GM18868 (cell line): ENCODE data around the gene SLC25A21.

Experiments
- ATAC-seq: cut with Tn5 transposase; IDR thresholded peaks from one replicate; pipeline ENCODE4 v1.9.1; 2021; ENCODE audit warnings: mild to moderate bottlenecking, moderate library complexity; ENCODE audit not compliant: unreplicated experiment

The SLC25A21 gene

DNA sequence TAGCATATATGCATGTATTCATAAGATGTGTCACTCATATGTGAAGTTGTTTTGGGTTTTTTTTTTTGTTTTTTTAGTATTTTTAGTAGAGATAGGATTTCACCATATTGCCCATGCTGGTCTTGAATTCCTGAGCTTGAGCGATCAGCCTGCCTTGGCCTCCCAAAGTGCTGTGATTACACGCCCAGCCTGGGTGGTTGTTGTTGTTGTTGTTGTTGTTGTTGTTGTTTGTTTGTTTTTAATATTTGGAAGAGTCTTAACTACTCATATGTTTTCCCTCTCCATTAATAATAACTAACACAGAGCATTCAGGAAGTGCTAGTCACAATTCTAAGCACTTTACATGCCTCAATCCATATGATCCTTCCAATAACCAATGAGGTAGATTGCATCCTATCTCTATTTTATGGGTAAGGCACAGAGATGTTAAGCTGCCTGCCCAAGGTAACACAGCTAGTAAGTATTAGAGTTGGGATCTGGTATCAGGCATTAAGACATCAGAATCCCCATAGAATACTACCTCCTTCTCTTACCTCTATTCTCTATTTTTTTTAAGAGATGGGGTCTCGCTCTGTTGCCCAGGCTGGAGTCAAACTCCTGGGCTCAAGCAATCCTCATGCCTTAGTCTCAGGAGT lies 27.6 kb downstream of the SLC25A21 start:
- no peak for ATAC-seq

DNA sequence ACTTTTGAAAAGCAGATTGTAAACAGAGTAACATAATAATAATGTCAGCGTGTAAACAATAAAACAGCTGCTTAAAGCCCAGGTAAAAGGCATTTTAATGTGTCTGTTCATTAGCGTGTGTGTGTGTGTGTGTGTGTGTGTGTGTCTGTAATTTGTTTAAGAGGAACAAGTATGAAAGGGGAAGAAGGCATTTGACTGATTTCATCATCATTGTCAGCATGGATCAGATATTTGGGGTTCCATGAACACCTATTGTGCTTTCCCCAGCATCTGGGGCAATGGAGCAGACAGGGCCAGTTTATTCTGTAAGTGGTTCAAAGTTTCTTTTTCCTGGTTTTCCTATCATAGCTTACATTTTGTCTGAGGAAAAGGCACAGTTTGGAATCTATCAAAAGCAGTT lies 28.9 kb downstream of the SLC25A21 start:
- ATAC-seq: no peak

DNA sequence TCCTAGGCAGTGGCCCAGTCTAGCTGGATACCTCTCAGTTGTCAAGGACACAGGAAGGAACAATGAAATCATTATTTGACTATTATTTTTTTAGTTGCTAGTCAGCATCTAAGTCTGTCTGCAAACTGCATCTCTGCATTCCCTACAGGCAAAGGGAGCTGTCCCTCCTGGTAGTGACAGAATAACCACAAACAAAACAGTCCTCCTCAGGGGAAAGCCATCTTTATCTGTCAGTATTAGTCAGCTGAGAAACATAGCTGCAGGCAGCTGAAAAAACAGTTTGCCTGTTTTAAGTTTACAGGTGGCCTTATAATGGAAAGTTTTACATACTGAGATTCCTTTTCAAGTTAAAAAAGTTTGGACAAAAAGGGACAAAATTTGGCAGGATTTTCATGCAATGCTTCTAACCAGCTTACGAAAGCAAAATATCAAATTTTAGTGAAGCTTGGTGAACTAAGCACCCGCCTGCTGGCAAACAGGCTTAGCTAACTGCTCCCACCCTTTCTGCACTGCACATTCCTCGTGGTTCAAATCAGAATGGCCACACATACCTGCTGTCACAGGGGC lies 29.5 kb downstream of the SLC25A21 start:
- no peak for ATAC-seq

DNA sequence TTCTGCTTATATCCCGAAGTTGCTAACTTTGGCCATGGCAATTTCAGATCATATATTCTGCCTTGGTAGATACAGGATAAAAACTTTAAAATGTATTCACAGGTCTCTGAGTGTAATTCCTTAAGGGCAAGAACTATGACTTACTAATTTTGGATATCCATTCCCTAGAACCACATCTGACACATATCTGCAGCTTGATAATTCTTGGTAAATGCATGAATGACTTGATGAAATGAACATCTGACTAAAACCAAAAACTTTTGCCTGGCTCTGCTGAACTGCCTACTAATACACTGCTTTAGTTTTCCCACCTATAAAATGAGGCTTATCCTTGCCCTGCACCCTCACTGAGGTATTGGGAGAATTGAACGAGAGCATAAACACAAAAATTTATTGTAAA lies 32.2 kb downstream of the SLC25A21 start:
- no peak for ATAC-seq

DNA sequence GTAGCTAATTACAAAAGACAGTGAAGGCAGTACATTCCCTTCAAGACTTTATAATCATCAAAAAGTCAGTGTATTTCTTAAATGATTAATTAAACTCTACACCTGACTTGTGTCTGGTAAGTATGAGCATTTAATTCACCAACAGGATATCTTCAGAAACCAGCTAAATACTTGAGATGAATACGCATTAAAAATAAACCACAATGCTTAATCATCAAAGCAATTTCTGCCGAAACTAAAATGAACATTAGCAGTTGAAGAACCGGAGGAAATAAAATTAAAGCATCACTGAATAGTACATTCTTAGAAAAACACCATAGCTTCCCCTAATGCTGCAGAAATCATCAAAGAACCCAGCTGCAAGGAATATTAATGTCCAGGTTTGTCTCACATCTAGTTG lies 32.7 kb downstream of the SLC25A21 start:
- ATAC-seq: no peak

DNA sequence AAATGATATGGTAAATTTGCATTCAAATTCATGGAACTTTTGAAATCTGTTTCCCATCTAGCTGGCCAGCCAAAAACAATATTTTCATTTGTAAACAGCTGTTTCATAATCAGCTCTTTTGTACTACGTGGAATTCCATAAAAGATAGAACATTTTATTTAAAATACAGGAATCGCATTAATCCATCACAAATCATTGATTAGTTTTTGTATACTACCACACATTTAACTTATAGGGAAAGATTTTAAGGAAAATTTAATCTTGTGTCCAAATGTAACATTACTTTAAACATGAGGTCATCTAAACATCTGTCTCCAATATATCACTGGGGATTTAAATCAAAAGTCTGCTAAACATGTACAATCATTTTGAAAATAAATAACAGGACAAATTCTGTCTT lies 33.5 kb downstream of the SLC25A21 start:
- ATAC-seq: no peak

DNA sequence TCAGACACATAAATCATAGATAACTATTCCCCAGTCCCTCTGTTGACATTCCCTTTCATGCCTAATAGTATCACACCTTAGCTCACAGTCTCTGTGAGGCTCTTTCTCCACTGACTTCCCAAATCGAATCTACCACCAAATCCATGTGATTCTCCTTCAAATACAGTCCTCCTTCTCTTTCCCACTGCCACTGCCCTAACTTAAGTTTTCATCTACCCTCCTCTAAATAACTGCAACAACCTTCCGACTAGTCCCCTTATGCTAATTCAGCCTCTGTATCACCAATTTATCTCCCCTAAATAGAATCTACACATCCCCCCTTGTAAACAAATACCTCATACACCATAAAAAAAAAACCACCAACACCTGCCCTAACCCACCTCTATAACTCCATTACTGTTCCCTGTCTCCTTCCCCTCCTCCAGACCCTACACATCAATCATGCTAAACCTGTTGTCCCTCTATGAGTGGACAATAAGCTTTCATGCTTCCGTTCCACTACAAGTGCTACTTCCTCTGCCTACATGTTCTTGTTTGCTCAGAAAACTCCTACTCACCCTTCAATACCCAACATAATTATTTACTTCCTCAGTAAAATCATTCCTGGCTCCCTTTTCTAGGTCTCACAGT lies 39.0 kb downstream of the SLC25A21 start:
- no peak for ATAC-seq

DNA sequence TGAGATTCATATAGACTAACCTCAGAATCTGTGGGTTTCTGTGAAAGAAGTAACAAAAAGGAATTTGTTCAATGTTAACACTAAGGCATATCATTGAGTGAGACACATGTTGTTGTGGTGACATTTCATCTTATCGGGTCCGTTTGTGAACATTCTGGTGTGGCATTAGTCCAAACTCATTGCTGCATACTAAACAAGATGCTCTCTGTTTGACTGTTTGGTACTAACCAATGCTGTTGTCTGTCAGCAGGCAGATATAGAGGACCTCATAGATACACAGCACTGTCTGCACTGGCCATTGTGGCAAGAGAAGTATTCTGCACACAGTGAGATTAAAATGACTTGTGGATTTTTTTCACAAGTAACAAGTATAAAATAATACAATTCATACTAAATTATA lies 41.2 kb downstream of the SLC25A21 start:
- ATAC-seq: no peak

DNA sequence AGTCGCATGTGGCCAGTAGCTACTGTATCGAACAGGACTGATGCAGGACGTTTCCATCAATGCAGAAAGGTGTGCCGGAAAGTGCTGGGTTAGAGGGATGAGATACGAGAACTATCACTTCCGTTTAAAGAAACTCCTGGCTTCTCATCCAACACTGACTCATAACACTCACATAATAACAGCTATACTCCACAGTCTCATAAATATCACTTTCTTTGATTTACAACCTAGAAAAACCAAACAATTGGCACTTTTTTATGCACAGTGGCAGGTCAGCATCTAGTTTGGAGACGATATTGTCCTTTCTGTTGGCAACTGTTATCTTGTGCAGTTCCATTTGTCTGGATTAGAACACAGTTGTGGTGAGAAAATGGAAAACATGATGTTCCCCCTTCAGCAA lies 43.4 kb downstream of the SLC25A21 start:
- no peak for ATAC-seq

DNA sequence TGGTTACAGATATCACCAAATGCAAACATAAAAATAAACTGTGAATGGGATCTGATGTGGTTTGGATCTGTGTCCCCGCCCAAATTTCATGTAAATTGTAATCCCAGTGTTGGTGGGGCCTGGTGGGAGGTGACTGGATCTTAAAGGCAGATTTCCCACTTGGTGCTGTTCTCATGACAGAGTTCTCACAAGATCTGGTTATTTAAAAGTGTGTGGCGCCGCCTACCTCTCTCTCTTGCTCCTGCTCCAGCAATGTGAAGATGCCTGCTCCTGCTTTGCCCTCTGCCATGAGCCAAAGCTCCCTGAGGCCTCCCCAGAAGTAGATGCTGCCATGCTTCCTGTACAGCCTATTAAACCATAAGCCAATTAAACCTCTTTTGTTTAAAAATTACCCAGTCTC lies 47.8 kb downstream of the SLC25A21 start:
- ATAC-seq: no peak

DNA sequence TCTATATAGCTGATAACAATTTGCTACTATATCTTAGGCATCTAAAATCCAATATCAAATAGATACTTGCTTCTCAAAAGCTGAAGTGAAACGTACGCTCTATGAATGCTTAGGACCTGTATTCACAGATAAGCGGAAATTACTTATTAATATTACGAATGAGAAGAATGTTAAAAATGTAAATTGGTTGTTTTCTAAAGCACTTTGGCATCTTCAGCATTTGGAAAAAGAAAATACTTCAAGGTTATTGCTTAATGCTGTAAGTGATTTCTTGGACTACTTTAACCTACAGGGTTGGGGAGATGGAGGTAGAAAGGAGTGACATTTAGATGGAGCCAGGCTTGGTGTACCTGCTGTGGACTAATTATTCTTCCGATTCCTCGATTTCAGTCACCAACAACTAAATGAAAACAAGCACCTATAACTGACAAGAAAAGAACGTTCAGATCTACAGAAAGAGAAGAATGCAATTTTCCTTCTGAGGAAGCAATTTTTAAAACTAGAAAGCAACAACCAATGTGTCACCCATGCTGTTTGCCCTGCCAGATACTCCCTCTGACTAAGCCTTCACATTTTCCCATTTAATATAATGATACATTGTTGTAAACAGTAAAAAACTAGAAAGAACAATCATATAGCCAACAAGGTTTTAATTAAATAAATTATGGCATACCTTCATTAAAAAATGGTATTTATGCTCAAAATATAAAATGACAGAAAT lies 49.3 kb downstream of the SLC25A21 start:
- ATAC-seq: no peak

DNA sequence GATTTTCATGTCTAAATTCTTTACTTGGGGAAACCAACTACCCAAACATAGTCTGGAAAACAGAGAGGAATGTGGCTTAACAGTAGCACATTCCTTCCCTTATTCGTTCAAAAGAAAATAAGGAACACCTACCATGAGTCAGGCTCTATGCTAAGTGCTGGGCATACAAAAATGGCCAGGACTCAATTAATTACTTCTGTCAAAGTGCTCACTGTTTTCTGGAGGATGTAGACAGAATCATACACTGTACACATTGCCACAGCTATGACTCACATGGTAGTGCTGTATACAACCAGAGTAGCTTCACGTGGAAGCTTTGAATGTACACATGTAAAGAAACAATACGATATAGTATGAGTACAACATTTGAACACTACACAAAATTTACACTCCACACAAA lies 50.1 kb downstream of the SLC25A21 start:
- no peak for ATAC-seq

DNA sequence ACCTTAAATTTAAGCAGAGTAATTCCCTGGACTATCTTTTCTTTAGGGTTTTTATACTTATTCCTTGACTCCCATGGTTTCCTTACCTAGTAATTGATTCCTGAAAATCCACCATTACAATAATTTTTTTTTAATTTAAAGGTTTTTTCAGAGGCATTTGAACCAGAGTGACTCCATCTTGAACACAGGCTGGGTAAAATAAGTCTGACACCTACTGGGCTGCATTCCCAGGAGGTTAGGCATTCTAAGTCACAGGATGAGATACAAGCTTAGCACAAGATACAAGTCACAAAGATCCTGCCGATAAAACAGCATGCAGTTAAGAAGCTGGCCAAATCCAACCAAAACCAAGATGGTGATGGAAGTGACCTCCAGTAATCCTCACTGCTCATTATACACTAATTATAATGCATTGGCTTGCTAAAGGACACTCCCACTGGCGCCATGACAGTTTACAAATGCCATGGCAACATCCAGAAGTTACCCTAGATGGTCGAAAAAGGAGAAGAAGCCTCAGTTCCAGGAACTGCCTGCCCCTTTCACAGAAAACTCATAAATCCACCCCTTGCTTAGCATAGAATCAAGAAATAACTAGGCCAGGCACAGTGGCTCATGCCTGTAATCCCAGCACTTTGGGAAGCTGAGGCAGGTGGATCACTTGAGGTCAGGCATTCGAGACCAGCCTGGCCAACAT lies 53.6 kb downstream of the SLC25A21 start:
- no peak for ATAC-seq

DNA sequence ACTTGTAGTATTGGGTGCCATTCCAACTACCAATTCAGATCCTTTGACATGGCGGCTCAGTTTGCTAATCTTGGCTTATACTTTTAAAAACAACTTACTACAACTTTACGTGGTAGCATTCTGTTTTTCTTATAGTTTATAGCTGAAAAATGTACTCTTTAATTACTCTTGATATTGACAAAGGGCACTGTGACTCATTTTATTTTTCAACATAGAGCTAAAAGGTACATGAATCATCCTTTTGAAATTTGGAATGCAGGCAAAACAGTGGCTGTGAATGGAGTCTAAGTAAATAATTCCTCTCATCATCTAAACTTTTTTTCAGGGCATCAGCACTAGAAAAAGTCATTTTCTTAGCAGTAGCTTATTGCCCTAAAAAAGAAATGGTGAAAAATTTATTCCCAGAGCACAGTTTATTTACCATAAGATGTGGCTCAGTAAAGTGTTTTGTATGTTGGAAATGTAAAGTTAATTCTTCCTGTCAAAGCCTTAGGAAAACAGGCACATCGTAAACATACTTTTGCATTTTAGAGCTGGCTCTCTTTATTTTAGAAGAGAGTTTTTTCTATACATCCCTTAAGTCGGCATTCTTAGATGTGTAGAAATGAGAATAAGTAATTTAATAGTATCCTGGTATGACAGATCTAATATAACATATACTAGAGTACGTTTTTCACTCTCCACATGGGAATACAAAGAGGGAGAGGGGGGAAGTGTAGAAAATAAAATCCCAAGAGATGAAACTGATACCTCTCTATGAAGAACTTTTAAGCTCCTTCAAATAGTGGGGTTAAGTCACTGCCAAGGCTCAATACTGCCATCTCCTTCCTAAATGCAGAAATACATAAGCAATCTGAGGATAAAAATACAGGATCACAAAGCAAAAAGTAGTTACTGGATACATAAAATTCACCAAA lies 55.2 kb downstream of the SLC25A21 start:
- no peak for ATAC-seq

DNA sequence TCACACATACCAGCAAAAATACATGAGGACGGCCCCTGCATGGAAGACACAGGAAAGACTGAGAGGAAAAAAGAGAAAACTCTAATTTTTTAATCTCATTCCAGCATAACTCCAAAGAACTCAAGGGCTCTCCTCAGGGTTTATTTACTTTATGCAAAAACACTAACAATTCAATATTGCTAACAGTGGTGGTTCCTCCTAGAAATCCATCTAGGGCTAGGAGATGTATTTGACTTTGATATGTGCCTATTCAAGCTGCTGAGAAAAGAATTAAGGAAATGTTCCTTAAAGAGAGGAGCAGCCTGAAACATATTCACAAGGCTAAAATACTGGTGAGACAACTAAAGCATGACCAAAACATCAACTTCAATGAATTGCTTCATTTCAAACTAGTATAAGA lies 57.0 kb downstream of the SLC25A21 start:
- no peak for ATAC-seq

DNA sequence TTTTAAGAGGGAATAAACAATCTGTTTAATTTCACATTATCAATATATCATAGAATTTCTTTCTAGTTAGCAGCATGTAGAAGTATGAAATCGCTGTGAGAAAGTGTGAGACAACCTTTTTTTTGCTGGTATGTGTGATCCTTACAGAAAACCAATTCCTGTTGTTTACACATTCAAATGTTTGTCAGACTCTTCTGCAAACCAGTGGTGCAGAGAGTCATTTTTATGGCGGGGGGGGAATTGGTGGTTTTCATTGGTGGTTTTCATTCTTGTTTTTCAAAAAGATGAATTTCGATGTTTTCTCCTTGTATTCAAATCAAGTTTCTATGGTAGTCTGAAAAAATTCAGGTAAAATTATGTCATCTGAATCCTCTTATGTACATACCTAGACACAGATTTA lies 57.8 kb downstream of the SLC25A21 start:
- no peak for ATAC-seq

DNA sequence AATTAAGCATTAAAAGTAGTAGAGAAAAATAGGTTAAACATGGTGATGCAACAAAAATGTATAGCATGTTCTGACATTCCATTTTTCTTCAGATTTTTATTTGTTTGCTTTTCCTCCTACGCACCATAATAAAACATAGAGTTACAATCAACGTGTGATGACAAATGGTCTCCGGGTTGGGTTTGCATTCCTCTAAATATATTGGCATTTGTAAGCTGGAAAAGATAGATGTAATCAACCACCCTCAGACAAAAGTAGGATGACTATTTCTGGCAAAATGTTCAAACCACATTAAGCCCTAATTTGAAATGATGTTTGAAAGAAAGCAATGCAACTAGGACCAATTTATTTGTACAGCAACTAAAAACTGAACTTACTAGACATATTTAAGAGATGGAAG lies 58.4 kb downstream of the SLC25A21 start:
- ATAC-seq: no peak

DNA sequence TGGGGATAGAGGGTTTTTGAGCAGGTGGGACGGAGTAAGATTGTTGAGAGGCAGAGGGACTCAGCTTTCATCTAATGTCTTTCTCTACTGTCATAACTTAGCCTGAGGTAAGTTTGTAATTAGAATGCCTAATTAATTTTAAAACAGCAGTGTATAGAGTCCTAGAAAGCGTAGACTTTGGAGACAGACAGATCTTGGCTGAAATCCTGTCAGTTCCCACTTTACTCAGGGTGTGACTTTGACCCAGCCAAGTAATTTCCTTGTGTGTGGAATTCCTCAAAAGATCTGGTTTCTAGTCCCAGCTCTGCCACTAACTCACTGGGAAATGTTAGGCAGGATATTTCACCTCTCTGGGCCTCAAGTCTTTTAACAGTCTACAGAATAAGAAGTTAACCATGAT lies 74.3 kb downstream of the SLC25A21 start:
- no peak for ATAC-seq

DNA sequence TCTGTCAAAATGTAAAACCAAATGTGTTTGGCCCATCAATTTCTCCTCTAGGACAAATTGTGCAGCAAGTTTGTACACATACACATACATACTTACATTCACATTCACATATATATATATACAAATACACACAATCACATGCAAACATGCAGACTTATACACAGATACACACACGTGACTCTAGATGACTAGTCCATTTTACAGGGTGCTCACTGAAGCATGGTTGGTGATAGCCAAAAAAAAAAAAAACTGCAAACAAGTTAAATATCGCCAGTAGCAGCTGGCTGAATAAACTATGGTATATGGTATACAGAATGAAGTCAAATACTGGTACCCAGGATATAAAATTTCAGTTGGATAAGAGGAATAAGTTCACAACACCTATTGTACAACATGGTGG lies 77.9 kb downstream of the SLC25A21 start:
- no peak for ATAC-seq

DNA sequence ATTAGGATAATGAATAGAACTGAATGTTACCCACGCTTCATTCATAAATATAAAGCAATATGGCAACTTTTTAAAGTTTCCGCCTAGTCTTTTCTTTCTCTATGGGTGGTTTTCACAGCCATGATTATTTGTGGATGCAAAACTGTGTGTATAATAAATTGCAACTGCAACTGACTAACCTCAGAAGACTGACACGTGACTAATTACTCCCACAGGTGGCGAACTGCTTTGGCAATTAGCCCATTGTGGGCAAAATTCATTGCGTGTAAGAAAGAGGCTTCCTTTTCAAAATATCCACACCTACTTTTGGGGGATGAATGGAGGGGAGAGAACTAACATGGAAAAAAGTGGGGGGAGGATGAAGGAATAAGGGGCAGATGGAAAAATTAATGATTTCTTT lies 79.0 kb downstream of the SLC25A21 start:
- ATAC-seq: no peak
